Activated CD4-positive, alpha-beta T cell treated with anti-CD3 and anti-CD28 coated beads, Interleukin-2, amount 50 U/mL, for 24 hours (primary cell): ENCODE measurements around the gene RSAD1.

Experiments
- DNase-seq, 2 donors: peaks; one replicate each; pipeline ENCODE4 v3.0.0-alpha.2; 2020; ENCODE audit warnings: low read depth in 1 of 2, low spot score in 1 of 2

RSAD1 gene

GRCh38 chr17:50478391-50479381 is at the start of gene RSAD1:
Gene RSAD1, plus strand, starts transcription at chr17:50478860. Its CDS starts 25 bp downstream, at chr17:50478885.
- peak; percentile 75 to 80 for DNase-seq

- no peak for DNase-seq
These were observed 48.9 kb upstream of the RSAD1 start for GRCh38 chr17:50429793-50430192.

DNA sequence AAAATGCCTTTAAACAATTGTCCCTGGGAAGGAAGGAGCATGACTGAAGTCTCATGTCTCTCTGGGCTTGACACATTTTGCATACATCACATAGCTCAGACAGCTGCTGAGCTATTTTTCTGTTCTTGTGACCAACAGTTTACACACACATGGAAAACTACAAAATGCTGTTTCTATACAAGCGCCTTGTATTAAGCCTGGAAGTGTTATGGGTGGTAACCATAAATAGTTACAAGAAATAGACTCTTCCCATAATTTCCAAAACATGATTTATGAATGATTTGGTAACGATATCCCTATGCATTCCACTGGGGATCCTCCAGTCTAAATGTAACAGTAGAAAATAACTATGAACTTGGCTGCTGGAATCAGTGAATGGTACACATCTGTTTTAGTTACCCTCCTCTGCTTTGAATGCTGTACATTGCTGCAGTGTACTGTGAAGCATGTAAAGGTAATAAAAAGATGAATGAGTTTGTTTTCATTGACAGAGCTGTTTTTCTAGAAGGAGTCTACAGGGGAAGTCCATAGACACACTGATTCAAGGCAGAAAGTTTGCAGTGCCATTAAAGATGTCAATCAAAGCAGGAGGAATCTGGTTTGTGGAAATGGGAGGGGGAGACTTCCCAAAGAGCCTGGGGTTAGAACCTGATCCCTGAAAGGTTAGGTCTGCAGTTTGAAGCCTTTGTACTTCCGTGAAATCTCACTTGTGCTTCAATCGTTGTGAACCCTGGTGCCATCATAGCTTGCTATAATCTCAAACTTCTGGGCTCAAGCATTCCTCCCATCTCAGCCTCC is 47.6 kb upstream of the RSAD1 start:
- no peak for DNase-seq

- DNase-seq = no peak
These were observed 46.4 kb upstream of the RSAD1 start for GRCh38 chr17:50432125-50432762.

DNA sequence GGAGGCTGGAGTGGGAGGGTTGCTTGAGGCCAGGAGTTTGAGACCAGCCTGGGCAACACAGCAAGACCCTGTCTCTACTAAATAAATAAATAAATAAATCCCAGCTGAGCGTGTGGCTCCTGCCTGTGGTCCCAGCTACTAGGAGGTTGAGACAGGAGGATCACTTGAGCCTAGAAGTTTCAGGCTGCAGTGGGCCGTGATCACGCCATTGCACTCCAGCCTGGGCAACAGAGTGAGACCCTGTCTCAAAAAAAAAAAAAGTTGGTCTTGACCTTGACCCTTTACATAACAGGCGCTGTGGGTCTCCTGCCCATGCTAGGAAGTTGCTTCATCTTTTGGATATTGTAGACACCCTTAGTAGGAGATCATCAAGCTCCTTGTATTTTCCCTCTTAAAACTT is 41.3 kb upstream of the RSAD1 start:
- no peak for DNase-seq

DNA sequence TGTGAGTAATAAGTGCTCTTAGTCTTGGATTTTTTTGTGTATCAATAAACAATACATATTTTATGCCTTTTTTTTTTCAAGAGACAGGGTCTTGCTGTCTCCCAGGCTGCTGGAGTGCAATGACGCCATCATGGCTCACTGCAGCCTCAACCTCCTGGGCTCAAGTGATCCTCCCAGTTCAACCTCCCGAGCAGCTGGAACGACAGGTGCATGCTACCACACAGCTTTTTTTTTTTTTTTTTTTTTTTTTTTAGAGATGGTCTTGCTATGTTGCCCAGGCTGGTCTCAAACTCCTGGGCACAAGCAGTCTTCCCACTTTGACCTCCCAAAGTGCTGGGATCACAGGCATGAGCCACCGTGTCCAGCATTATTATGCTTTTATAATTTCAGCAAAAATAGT is 39.7 kb upstream of the RSAD1 start:
- no peak for DNase-seq

- DNase-seq = no peak
These were observed 38.4 kb upstream of the RSAD1 start for GRCh38 chr17:50440172-50440837.

GRCh38 chr17:50440838-50441829 is 37.5 kb upstream of the RSAD1 start:
- no peak for DNase-seq

DNA sequence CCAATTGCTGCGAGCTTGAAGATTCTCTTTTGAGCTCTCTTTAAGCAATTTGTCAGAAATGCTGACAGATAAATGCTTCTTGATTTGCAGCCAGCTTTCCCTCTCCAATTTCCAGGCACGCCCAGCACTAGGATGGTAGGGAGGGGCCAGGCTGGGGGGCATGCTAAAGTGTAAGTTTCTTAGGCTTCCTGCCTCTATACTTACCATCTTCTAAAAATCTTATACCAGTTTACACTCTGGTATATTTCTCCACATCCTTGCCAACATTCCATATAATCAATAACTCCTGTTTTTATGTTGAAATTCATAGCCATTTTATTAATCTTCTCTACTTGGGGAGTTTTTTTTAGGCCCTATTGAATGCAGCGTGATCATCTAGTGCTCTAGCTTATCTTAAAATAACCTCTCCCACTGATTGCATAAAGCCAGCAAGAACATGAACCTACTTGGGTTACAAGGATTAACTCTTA is 35.1 kb upstream of the RSAD1 start:
- no peak for DNase-seq

DNA sequence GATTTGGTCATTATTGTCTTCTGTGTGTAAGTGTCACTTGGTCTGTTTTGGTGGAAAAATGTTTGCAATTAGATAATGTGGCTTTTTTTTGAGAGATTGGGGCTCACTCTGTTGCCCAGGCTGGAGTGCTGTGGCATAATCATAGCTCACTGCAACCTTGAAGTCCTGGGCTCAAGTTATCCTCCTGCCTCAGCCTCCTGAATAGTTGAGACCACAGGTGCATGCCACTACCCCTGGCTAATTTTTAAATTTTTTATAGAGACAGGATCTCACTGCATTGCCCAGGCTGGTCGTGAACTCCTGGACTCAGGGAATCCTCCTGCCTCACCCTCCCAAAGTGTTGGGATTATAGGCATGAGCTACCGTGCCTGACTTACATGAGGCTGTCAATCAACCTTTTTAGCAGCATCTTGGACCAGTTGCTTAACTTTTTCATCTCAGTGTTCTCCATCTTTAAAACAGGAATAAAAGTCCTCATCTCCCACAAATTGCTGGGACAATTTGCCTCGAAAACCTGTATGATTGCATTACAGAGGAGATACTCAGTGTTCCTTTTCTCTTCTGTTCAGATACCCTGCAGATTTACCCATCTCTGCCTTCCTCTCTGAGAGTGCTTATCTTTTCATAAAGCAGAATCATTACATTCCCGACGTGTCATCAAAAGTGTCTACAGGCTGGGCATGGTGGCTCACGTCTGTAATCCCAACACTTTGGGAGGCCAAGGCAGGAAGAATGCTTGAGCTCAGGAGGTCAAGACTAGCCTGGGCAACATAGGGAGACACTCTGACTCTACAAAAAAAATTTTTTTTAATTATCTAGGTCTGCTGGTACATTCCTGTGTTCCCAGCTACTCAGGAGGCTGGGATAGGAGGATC is 33.6 kb upstream of the RSAD1 start:
- DNase-seq = no peak

GRCh38 chr17:50445730-50446325 is 32.8 kb upstream of the RSAD1 start:
- no peak for DNase-seq

- DNase-seq = no peak
These were observed 30.6 kb upstream of the RSAD1 start for GRCh38 chr17:50447870-50448595.

DNA sequence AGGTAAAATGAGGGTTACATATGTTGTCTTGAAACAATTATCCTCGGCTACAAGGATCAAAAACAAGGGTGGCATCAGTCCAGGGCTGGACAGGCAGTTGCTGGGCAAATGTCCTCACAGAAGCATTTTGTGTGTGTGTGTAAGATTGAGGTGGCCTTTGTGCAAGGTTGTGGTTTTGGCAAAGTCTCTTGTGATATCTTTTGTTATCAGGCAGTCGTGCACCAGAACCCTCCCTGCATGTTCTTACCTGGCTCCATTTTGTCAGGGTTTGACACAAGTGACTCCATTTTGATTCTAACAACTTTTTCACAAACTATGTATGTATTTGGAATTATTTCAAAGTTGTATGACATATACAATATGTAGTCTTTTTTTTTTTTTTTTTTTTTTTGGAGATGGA is 30.0 kb upstream of the RSAD1 start:
- no peak for DNase-seq

GRCh38 chr17:50451943-50452629 is 26.6 kb upstream of the RSAD1 start:
- DNase-seq = no peak

GRCh38 chr17:50452630-50453300 is 25.9 kb upstream of the RSAD1 start:
- DNase-seq = no peak

- no peak for DNase-seq
These were observed 24.8 kb upstream of the RSAD1 start for GRCh38 chr17:50453901-50454300.
